HEK293T (cell line): Measurements from ENCODE around the gene DLG5.
A peak's percentile ranks its signal among the peaks of the same experiment; 100 is the strongest.

Source experiments
- CTCF ChIA-PET: fragments of 350-600 bp; formaldehyde crosslinking; extraction: SDS; loops from one replicate; lab custom pipeline; 2021; ENCODE audit warnings: antibody characterized with exemption, inconsistent platforms; lab: Yijun Ruan, JAX
- POLR2A ChIA-PET: fragments of 350-600 bp; formaldehyde crosslinking; extraction: SDS; loops from one replicate; lab custom pipeline; 2020; ENCODE audit warnings: antibody characterized with exemption, inconsistent platforms; lab: Yijun Ruan, JAX
- DNase-seq: peaks from one replicate; pipeline ENCODE4 v3.0.0; 2012; ENCODE audit warnings: mixed read lengths; ENCODE audit errors: extremely low spot score
- ARNT ChIP-seq: fragments of 450-650 bp; IDR thresholded peaks from 2 replicates; pipeline ENCODE4 v1.6.1; 2017; ENCODE audit warnings: mild to moderate bottlenecking
- BHLHE40 ChIP-seq: fragments of 450-650 bp; IDR thresholded peaks from 2 replicates; pipeline ENCODE4 v1.6.1; 2016; ENCODE audit warnings: mild to moderate bottlenecking, moderate library complexity, borderline replicate concordance
- CTBP1 ChIP-seq: fragments of 450-650 bp; IDR thresholded peaks from 2 replicates; pipeline ENCODE4 v1.6.1; 2016; ENCODE audit warnings: borderline replicate concordance
- ELF4 ChIP-seq: fragments of 450-650 bp; IDR thresholded peaks from 2 replicates; pipeline ENCODE4 v1.6.1; 2017; ENCODE audit warnings: antibody characterized with exemption
- FOXA1 ChIP-seq: fragments of 450-650 bp; IDR thresholded peaks from 2 replicates; pipeline ENCODE4 v1.6.1; 2016; ENCODE audit warnings: mild to moderate bottlenecking
- FOXK2 ChIP-seq: fragments of 450-650 bp; IDR thresholded peaks from 2 replicates; pipeline ENCODE4 v1.6.1; 2016; ENCODE audit warnings: mild to moderate bottlenecking
- FOXM1 ChIP-seq: fragments of 450-650 bp; IDR thresholded peaks from 2 replicates; pipeline ENCODE4 v1.6.1; 2017; ENCODE audit warnings: mild to moderate bottlenecking, borderline replicate concordance
- HDGF ChIP-seq: fragments of 450-650 bp; IDR thresholded peaks from 2 replicates; pipeline ENCODE4 v1.6.1; 2017; ENCODE audit warnings: antibody characterized with exemption, borderline replicate concordance
- L3MBTL2 ChIP-seq: fragments of 450-650 bp; conservative IDR thresholded peaks from 2 replicates; pipeline ENCODE4 v1.6.1; 2016; ENCODE audit warnings: mild to moderate bottlenecking
- LEF1 ChIP-seq: fragments of 450-650 bp; IDR thresholded peaks from 2 replicates; pipeline ENCODE4 v1.6.1; 2017; ENCODE audit warnings: mild to moderate bottlenecking, borderline replicate concordance
- NFRKB ChIP-seq: fragments of 450-650 bp; IDR thresholded peaks from 2 replicates; pipeline ENCODE4 v1.6.1; 2016; ENCODE audit warnings: mild to moderate bottlenecking, moderate library complexity
- SP1 ChIP-seq: fragments of 450-650 bp; IDR thresholded peaks from 2 replicates; pipeline ENCODE4 v1.6.1; 2017
- SUZ12 ChIP-seq: fragments of 450-650 bp; IDR thresholded peaks from 2 replicates; pipeline ENCODE4 v1.6.1; 2016; ENCODE audit warnings: mild to moderate bottlenecking
- TARDBP ChIP-seq: fragments of 450-650 bp; IDR thresholded peaks from 2 replicates; pipeline ENCODE4 v1.6.1; 2016
- ZNF384 ChIP-seq: fragments of 450-650 bp; IDR thresholded peaks from 2 replicates; pipeline ENCODE4 v1.6.1; 2016
- TF ChIP-seq, protein P1 (sequence below): fragments of 450-650 bp; IDR thresholded peaks from 2 replicates; pipeline ENCODE4 v1.6.1; 2016

Gene DLG5

DNA sequence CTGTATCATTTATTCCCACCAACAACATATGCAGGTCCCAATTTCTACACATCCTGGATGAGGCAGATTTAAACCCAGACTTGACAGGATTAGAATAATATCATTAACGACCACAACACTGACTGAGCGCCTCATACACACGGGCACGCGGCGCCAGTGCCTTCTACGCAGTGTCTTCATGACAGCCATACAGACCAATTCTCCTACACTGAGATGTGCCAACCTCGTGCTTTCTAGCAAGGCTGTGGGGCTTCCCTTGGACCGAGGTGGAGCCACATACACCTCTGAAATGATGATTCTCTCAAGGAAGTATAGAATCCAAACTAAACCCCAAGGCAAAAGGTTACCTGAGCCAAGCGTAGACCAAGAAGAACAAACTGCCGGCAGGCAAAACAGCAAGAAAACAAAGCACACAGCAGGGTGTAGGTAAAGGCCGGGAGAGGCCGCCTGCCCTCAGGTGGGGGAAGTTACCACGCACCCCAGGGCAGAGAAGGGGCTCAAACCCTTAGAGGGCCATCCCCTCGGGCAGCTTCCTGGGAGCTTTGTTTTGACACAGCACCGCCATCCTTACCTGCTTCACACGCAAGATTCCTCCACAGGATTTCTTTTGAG is 75.8 kb downstream of the DLG5 start:
- CTCF ChIA-PET: no interaction called here
- DNase-seq: no peak
- POLR2A ChIA-PET: no interaction called here
- no peak for TF ChIP-seq SP1
- no peak for TF ChIP-seq SUZ12
- TF ChIP-seq L3MBTL2: no peak
- no peak for TF ChIP-seq NFRKB
- no peak for TF ChIP-seq CTBP1

DNA sequence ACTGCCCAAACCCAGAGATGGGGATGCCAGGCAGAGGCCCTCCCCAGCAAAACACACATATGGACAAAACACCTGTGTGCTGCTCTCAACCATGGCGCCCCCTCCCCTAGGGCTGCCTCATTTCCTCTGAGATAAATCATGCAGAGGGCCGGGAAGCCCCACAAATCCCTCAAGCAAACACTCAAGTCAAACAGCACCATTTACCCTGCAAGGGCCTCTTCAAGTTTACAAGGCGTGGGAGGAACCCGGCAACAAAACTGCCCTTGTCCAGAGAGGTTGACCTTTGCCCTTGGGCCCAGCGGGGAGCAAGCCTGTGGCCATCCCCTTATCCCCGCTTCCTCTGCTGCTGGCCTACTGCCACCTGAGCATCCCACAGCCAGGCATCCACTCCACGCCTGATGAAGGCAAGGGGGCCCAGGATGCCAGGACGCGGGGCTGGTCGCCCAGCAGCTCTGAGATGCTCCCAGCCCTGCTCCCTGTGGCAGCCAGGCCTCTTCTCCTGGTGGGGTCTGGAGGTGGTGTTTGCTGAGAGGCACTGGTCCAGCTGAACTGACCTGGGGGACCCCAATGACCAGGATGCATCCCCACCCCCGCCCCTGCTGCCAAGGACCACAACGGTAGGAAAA is 77.4 kb downstream of the DLG5 start:
- TF ChIP-seq FOXK2 (no peak), TARDBP (no peak), CTBP1 (no peak), LEF1 (no peak), SP1 (no peak), HDGF (no peak), L3MBTL2 (no peak), SUZ12 (no peak), BHLHE40 (no peak), ZNF384 (no peak), FOXA1 (no peak), ELF4 (no peak), NFRKB (no peak), FOXM1 (no peak)
- TF ChIP-seq, protein P1, sequence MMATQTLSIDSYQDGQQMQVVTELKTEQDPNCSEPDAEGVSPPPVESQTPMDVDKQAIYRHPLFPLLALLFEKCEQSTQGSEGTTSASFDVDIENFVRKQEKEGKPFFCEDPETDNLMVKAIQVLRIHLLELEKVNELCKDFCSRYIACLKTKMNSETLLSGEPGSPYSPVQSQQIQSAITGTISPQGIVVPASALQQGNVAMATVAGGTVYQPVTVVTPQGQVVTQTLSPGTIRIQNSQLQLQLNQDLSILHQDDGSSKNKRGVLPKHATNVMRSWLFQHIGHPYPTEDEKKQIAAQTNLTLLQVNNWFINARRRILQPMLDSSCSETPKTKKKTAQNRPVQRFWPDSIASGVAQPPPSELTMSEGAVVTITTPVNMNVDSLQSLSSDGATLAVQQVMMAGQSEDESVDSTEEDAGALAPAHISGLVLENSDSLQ: no peak
- ChIA-PET POLR2A (no interaction called here), CTCF (no interaction called here)
- no peak for DNase-seq

DNA sequence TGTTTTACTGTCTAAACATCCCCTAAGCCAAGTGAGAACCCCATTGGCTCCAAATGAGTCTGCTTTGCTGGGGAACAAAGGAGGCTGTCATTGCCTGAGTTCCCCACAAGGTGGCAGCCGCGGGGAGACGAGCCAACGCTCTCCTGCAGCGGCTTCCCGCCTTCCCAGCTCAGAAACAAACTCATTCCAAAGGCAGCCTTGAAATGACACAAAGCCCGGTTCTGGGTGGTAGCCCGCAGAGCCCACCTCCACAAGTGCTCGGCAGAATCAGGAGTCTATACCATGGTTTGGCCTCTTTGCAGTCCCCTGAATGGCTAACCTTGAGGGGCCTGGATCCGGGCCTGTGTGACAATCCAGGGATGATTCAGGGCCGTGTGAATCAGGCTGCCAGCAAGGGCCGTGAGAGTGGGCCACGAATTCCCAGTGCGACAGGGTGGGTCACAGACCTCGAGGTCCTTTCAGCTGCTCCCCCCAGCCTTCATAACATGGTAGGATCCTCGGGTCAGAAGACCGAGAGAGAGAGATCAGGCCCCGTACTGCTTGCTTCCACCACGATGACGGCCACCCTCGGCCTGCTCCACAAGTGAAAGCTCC is 79.7 kb downstream of the DLG5 start:
- TF ChIP-seq LEF1 (no peak), BHLHE40 (no peak), HDGF (0 out of 2 replicates have a peak, but pooled peaks have one; percentile 73), ARNT (no peak)
- TF ChIP-seq, protein P1: no peak
- peak; percentile 84 for DNase-seq
- ChIA-PET CTCF (interaction anchor here (0.5 to 2.0 kb wide), 10 partner anchors 12 to 1990 kb away, joined by 3 to 12 read pairs (median 3); no protein-coding TSS in a partner anchor), POLR2A (interaction anchor here (0.9 kb wide), 1 partner anchor 12 kb away, joined by 3 read pairs; no protein-coding TSS in a partner anchor)

DNA sequence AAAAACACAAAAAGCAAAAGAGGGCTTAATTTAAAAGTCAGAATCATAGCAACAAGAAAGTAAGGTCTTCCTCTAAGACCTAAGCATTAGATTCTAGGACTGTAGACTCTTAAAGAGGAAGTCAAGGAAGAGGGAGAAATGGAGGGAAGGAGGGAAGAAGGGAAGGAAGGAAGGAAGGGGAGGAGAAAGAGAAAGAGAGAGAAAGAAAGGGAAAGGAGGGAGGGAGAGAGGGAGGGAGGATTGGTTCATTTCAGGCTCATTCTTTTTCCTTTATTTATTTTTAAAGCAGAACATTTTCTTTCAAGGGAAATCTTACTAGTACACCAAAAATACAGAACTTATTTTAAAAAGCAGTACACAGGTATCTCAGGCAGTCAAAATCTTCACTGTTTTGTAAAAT is 81.1 kb downstream of the DLG5 start:
- ChIA-PET CTCF (no interaction called here), POLR2A (no interaction called here)
- DNase-seq: no peak
- no peak for TF ChIP-seq BHLHE40
- TF ChIP-seq FOXA1: no peak
- TF ChIP-seq HDGF: no peak
- TF ChIP-seq CTBP1: no peak
- no peak for TF ChIP-seq TARDBP
- TF ChIP-seq L3MBTL2: no peak
- no peak for TF ChIP-seq LEF1
- TF ChIP-seq ARNT: no peak
- TF ChIP-seq NFRKB: no peak
- TF ChIP-seq, protein P1: no peak
- no peak for TF ChIP-seq SUZ12
- no peak for TF ChIP-seq FOXM1
- TF ChIP-seq ELF4: no peak
- TF ChIP-seq SP1: no peak
- TF ChIP-seq ZNF384: no peak
- TF ChIP-seq FOXK2: no peak

DNA sequence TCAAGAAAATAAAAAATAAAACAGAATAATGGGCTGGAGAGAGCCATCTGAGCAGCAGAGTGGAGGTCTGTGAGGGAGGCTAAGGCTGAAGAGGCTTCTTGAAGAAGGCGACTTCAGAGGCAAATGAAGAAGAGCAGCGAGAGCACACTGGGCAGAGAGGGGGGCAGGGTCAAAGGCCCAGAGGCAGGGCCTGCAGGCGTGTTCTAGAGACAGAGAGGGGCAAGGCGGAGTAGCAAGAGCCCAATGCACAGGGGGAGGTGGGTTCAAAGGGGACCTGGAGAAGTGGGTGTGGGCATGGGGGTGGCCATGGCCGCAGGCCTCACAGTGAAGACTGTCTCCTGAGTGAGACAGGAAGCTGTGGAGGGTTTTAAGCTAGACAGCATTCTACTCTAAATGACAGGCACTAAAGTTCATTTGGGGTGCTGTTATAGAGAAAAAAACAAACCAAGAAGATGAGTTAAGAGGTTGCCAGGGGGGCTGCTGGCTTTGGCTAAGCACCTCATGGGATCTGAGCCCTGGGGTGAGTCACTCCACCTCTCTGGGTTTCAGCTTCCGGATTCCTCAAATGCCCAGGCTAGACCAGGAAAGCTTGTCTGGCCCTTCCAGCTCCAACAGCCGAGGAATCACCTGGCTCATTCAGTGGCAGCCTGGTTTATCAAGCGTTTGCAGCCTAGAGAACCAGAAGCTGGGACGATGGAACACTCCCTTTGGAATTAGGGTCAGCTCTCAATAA is 81.7 kb downstream of the DLG5 start:
- CTCF ChIA-PET: interaction anchor here (0.6 kb wide), 1 partner anchor 20 kb away, joined by 6 read pairs; no protein-coding TSS in a partner anchor
- TF ChIP-seq FOXA1: no peak
- no peak for TF ChIP-seq HDGF
- TF ChIP-seq BHLHE40: no peak
- TF ChIP-seq ARNT: no peak
- no peak for TF ChIP-seq ZNF384
- TF ChIP-seq TARDBP: no peak
- no peak for TF ChIP-seq LEF1
- no peak for TF ChIP-seq FOXK2
- TF ChIP-seq SUZ12: no peak
- TF ChIP-seq L3MBTL2: no peak
- TF ChIP-seq, protein P1: no peak
- no peak for TF ChIP-seq SP1
- TF ChIP-seq NFRKB: no peak
- no peak for TF ChIP-seq CTBP1
- no peak for TF ChIP-seq ELF4
- POLR2A ChIA-PET: no interaction called here
- DNase-seq: no peak
